ENCODE results near the gene HYDIN.

HYDIN gene

DNA sequence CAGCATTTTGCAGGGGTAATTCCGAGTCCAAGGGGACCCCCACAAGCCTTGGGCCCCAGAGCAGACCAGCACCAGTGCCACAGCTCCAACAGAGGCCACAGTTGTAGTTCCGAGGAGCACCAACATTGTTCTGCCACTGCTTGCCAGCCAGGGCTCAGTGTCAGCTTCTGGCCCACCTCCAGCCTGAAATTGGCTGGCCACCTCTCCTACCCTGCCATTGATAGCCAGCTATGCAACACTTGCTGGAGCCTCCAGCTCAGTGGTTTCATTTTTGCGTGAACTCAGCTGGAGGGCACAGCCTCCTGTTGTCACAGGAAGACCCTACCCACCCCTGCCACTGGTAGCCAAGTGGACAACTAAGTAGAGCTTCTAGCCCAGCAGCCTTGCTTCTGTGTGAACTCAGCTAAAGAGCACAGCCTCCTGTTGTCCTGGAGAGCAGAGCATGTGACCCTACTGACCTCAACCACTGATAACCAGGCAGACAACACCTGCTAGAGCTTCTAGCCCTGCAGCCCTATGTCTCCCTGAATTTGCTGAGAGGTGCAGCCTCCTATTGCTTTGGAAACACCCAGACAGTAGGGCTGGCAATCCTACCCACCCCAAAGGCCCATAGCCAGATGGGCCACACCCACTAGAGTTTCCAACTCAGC is 24.9 kb downstream of the HYDIN start:
- TF ChIP-seq, protein P1, sequence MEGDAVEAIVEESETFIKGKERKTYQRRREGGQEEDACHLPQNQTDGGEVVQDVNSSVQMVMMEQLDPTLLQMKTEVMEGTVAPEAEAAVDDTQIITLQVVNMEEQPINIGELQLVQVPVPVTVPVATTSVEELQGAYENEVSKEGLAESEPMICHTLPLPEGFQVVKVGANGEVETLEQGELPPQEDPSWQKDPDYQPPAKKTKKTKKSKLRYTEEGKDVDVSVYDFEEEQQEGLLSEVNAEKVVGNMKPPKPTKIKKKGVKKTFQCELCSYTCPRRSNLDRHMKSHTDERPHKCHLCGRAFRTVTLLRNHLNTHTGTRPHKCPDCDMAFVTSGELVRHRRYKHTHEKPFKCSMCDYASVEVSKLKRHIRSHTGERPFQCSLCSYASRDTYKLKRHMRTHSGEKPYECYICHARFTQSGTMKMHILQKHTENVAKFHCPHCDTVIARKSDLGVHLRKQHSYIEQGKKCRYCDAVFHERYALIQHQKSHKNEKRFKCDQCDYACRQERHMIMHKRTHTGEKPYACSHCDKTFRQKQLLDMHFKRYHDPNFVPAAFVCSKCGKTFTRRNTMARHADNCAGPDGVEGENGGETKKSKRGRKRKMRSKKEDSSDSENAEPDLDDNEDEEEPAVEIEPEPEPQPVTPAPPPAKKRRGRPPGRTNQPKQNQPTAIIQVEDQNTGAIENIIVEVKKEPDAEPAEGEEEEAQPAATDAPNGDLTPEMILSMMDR (conservative IDR thresholded peaks at IDR 0.05; ENCODE audit: low read depth, low read length): no peak

DNA sequence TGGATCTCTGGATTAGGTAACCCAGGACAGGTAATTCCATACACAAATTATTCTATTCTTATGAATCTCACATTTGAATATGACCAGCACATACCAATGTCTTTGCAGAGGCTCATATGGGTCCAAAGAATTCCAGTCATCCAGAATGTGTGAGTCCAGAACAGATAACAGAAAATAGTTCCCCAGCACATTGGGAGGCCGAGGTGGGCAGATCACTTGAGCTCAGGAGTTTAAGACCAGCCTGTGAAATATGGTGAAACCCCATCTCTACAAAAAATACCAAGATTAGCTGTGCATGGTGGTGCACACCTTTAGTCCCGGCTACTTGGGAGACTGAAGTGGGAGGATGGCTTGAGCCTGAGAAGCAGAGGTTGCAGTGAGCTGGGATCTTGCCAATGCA is 26.9 kb downstream of the HYDIN start:
- no peak overlapping the region for H3K4me3 ChIP-seq (ENCODE audit: low read length)
- TF ChIP-seq, protein P1 (conservative IDR thresholded peaks at IDR 0.05; ENCODE audit: low read depth, low read length): no peak
- DNase-seq (ENCODE audit: low read depth): no peak

More for the DNA sequence above, 24.9 kb downstream of the HYDIN start:
- DNase-seq (ENCODE audit: low read depth): no peak
- no peak overlapping the region for H3K4me3 ChIP-seq (ENCODE audit: low read length)

DNA sequence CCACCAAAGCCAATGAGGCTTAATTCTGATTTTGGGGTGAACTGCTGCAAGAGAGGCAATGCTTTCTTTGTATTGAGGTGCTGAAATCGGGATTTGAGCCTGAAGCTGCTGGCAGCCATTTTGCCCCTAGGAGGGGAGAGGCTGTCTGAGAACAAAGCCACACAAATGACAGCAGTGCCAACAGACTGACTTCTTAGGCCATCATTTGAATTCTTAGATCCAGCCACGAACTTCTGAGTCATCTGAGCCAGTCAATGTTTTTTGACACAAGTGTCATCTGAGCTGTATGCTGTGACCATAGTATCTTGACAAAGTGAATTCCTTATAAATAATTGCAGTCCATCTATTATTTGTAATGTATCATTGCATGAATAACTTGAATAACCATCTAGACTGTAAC is 29.0 kb downstream of the HYDIN start:
- TF ChIP-seq, protein P1 (conservative IDR thresholded peaks at IDR 0.05; ENCODE audit: low read depth, low read length): no peak
- H3K4me3 ChIP-seq (ENCODE audit: low read length): no peak overlapping the region
- no peak for DNase-seq (ENCODE audit: low read depth)

DNA sequence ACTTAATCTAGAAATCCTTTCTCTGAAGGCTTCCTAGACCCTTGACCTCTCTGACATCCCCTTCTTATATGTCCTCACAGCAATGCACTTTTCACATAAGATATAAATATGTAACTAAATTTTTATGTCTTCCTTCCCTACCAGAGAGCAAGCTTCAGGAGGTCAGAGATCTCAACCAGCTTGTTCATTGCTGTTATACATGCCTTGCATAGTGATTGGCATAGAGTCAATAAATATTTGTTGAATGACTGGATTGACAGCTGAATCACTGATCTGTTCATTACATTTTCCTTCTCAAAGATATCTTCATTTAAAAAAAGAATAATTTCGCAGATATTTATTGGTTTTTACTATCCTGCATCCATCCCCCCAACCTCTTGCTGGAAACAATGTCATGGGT is 29.5 kb downstream of the HYDIN start:
- TF ChIP-seq, protein P1 (conservative IDR thresholded peaks at IDR 0.05; ENCODE audit: low read depth, low read length): no peak
- no peak for DNase-seq (ENCODE audit: low read depth)
- no peak overlapping the region for H3K4me3 ChIP-seq (ENCODE audit: low read length)

DNA sequence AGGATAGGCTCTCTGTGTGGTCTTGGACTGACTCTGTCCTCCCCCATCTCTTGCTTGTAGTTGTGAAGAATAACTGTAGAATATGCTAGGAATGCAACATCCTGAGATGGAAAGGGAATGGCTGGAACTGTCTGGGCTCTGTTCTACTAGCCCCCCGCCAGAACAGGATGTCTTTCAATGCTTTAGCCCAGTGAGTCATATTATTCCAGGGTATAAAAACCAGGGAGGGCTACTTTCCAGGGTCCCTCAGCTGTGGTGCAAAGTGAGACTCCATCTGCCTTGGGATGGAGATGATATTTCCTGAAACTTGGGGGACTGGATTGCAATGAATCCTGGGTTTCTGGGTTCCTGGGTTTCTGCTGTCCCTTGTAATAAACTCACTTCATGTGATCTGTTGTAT is 32.1 kb downstream of the HYDIN start:
- TF ChIP-seq, protein P1 (conservative IDR thresholded peaks at IDR 0.05; ENCODE audit: low read depth, low read length): no peak
- H3K4me3 ChIP-seq (ENCODE audit: low read length): no peak overlapping the region
- no peak for DNase-seq (ENCODE audit: low read depth)

DNA sequence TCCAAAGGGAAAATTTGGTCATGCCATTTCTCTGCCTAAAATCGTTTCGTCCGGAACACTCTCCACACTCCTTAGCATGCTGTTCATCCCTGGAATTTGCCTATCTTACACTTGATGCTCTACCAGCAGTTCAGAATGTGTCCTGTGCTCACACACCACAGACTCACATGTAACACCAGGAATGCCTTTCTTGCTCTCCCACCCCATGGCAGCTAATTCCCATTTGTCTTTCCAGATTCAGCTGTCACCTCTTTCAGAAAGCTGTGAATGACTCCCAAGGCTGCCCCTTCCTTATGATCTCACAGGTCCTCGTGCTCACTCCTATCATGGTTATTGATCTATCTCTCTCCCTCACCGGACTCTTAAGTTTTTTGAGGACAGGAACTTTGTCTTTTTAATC is 38.1 kb downstream of the HYDIN start:
- DNase-seq (ENCODE audit: low read depth): no peak
- TF ChIP-seq, protein P1 (conservative IDR thresholded peaks at IDR 0.05; ENCODE audit: low read depth, low read length): no peak
- H3K4me3 ChIP-seq (ENCODE audit: low read length): no peak overlapping the region

DNA sequence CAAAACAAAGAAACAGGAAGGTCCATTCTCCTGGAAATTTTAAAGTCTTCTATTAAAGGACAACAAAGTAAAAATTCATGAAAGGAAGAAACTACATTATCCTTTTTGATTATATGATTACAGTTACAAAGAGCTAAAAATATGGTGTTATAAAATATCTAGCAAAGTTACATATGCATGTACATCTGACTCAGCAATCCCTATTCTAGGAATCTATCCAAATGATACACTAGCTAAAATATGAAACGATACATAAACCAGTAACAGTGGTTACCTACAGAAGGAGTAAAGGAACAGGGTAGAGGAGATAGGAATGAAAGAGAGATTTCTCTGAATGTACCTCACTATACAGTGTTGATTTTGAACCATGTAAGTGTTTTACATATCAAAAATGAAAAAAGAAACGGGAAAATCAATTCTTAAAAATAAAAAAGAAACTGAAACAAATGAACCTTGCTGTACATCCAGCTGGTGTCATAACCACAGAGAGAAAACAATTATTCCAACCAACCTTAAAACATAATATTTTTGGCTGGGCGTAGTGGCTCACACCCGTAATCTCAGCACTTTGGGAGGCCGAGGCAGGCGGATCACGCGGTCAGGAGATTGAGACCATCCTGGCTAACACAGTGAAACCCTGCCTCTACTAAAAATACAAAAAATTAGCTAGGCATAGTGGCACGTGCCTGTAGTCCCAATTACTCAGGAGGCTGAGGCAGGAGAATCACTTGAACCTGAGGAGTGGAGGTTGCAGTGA is 41.4 kb downstream of the HYDIN start:
- no peak overlapping the region for H3K4me3 ChIP-seq (ENCODE audit: low read length)
- DNase-seq (ENCODE audit: low read depth): no peak
- TF ChIP-seq, protein P1 (conservative IDR thresholded peaks at IDR 0.05; ENCODE audit: low read depth, low read length): no peak

Measured in retinal pigment epithelial cell (primary cell).